Keratinocyte (primary cell): ENCODE results near the gene GHRH. TPM values are rescaled to one million over a fixed set of nuclear protein-coding genes. Genes with fewer than 3 reads are reported as not detected.

Experiments
- DNase-seq: peaks from one replicate; pipeline ENCODE4 v3.0.0-alpha.2; 2011; ENCODE audit warnings: low read depth, missing footprints, low spot score
- FAIRE-seq: peaks from 2 replicates; lab custom pipeline; 2011; peaks lifted over from hg19 to GRCh38; lab: Jason Lieb, UNC
- H2AFZ ChIP-seq: 2 replicates; pipeline ENCODE4 v1.6.0; 2012; ENCODE audit warnings: low read length, control low read depth, inconsistent platforms; ENCODE audit not compliant: control insufficient read depth
- H3K27ac ChIP-seq: 2 replicates; pipeline ENCODE4 v1.5.1; 2011; ENCODE audit warnings: low read length; ENCODE audit not compliant: control insufficient read depth, insufficient read depth
- H3K27me3 ChIP-seq: 3 replicates; pipeline ENCODE4 v1.6.0; 2011; ENCODE audit warnings: low read length; ENCODE audit not compliant: control insufficient read depth, insufficient read depth; ENCODE audit errors: extremely low read depth
- H3K36me3 ChIP-seq, 2 experiments: 2 replicates in 1 of 2; 3 replicates in 1 of 2; pipeline ENCODE4 v1.5.1; 2011; ENCODE audit warnings: low read length in 2 of 2, mild to moderate bottlenecking in 1 of 2; ENCODE audit not compliant: control insufficient read depth in 2 of 2, insufficient read depth in 2 of 2; ENCODE audit errors: extremely low read depth in 1 of 2
- H3K4me1 ChIP-seq: 3 replicates; pipeline ENCODE4 v1.5.1; 2011; ENCODE audit warnings: low read length; ENCODE audit not compliant: control insufficient read depth, insufficient read depth; ENCODE audit errors: extremely low read depth
- H3K4me2 ChIP-seq: 3 replicates; pipeline ENCODE4 v1.6.0; 2011; ENCODE audit warnings: low read depth, low read length; ENCODE audit not compliant: control insufficient read depth, insufficient read depth; ENCODE audit errors: extremely low read depth
- H3K4me3 ChIP-seq, 3 experiments: fragments of 200-600 bp in 1 of 3; sonication (generic) in 1 of 3; 2 replicates in 2 of 3; 3 replicates in 1 of 3; pipeline ENCODE4 v1.5.1; 2011 to 2016; ENCODE audit warnings: low read length in 3 of 3, mild to moderate bottlenecking in 3 of 3, control low read depth in 2 of 3, inconsistent platforms in 1 of 3, low read depth in 1 of 3, mixed read lengths in 1 of 3, mixed run types in 1 of 3, moderate library complexity in 1 of 3; ENCODE audit not compliant: control insufficient read depth in 2 of 3, insufficient read depth in 2 of 3; ENCODE audit errors: extremely low read depth in 1 of 3
- H3K79me2 ChIP-seq: 2 replicates; pipeline ENCODE4 v1.6.0; 2012; ENCODE audit warnings: low read length; ENCODE audit not compliant: control insufficient read depth, insufficient read depth
- H3K9ac ChIP-seq: 3 replicates; pipeline ENCODE4 v1.6.0; 2011; ENCODE audit warnings: low read length; ENCODE audit not compliant: control insufficient read depth, insufficient read depth; ENCODE audit errors: extremely low read depth
- H3K9me1 ChIP-seq: 3 replicates; pipeline ENCODE4 v1.6.0; 2011; ENCODE audit warnings: low read length; ENCODE audit not compliant: control insufficient read depth, insufficient read depth; ENCODE audit errors: extremely low read depth
- H3K9me3 ChIP-seq: 2 replicates; pipeline ENCODE4 v1.5.1; 2012; ENCODE audit warnings: low read depth, low read length; ENCODE audit not compliant: control insufficient read depth
- H4K20me1 ChIP-seq: 3 replicates; pipeline ENCODE4 v1.6.0; 2011; ENCODE audit warnings: low read length; ENCODE audit not compliant: control insufficient read depth, insufficient read depth; ENCODE audit errors: extremely low read depth
- EZH2 ChIP-seq: IDR thresholded peaks from one replicate; pipeline ENCODE4 v1.6.1; 2012; ENCODE audit warnings: inconsistent platforms, mild to moderate bottlenecking, low read length, moderate library complexity
- dilution Hi-C: fragments of 300-500 bp; cut with MboI; formaldehyde crosslinking; loops from one replicate; pipeline ENCODE4 v1.7.0; 2020; ENCODE audit warnings: low sequenced_read_pairs; ENCODE audit not compliant: extremely low pct_ligation_motif_present
- polyA plus RNA-seq, 5 experiments: library from polyadenylated mRNA; depleted of rRNA in 3 of 5; stranded (reverse) in 3 of 5; stranded (forward) in 1 of 5; unstranded in 1 of 5; fragments of >200 nt; gene quantifications; 1 replicate in 1 of 5; 2 replicates in 3 of 5; 3 replicates in 1 of 5; pipeline versions ENCODE4 v1.2.1 to v1.2.3, GENCODE V29; 2011 to 2012; ENCODE audit warnings: missing spikeins in 2 of 5, low read depth in 1 of 5, low replicate concordance in 1 of 5
- TF ChIP-seq, protein P1 (sequence below), 3 experiments: IDR thresholded peaks in 1 of 3; conservative IDR thresholded peaks in 1 of 3; optimal IDR thresholded peaks in 1 of 3; 2 replicates in 2 of 3; 3 replicates in 1 of 3; pipeline versions ENCODE3 to v1.5.1; 2011; ENCODE audit warnings: low read length in 3 of 3, mild to moderate bottlenecking in 3 of 3, moderate library complexity in 2 of 3, control low read depth in 1 of 3, inconsistent platforms in 1 of 3; ENCODE audit not compliant: insufficient read depth in 2 of 3; ENCODE audit errors: extremely low read depth in 1 of 3

Gene GHRH
- polyA plus RNA-seq, 1 donor (not counting 4 experiments of a cell fraction or from before 2014, with no cell fraction given): not detected

DNA sequence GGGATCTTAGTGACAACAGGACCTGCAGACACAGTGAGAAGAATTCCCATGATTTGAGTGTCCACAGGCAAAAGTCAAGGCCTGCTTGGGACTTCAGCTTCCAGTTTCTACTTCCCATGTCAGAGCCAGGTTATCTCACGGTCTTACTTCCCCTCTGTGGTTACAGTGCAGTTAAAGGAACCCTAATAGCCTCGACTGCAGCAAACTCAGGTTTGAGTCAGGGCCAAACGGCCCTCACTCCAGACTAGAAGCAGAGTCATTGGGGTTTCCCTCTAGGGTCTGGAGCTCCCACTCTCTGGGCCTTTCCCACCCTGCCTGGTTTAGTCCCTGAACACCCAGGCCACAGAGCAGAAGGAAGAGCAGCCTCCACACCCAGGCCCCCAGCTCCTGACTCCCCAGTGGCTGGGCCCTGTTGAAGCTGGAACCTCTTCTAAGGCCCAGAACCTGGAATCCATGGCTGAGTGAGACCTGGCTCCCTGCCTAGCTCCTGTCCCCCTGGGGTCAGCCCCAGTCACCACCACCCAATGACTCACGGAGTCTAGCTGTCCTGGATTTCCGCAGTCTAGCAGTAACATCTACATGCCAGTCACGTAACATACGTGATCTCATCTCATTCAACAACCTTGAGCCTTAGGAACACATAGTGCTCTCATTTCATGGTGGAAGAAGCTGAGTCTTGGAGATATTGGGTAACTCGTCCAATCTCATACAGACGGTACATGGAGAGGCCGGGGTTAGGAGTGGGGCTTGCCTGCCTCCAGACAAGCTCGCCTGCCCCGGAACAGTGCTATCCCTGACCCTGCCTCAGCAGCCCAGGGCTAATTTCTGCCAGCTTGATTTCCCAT lies 9.2 kb upstream of the GHRH start:
- DNase-seq: no peak
- Histone ChIP-seq H2AFZ (no peak overlapping the region), H3K36me3 (no peaks in the 10 kb centered on the region), H3K9ac (no peak overlapping the region), H3K27ac (no peak overlapping the region), H3K79me2 (no peaks in the 10 kb centered on the region), H3K9me3 (no peaks in the 10 kb centered on the region), H3K9me1 (no peaks in the 10 kb centered on the region), H3K4me1 (peaks cover 3% of the 10 kb centered on the region), H4K20me1 (no peaks in the 10 kb centered on the region), H3K4me3 (no peak overlapping the region), H3K27me3 (no peaks in the 10 kb centered on the region), H3K4me2 (no peak overlapping the region)
- dilution Hi-C loops: loop anchor here (25.0 kb wide), 1 partner anchor 217 kb away; no protein-coding TSS in a partner anchor
- TF ChIP-seq, protein P1, sequence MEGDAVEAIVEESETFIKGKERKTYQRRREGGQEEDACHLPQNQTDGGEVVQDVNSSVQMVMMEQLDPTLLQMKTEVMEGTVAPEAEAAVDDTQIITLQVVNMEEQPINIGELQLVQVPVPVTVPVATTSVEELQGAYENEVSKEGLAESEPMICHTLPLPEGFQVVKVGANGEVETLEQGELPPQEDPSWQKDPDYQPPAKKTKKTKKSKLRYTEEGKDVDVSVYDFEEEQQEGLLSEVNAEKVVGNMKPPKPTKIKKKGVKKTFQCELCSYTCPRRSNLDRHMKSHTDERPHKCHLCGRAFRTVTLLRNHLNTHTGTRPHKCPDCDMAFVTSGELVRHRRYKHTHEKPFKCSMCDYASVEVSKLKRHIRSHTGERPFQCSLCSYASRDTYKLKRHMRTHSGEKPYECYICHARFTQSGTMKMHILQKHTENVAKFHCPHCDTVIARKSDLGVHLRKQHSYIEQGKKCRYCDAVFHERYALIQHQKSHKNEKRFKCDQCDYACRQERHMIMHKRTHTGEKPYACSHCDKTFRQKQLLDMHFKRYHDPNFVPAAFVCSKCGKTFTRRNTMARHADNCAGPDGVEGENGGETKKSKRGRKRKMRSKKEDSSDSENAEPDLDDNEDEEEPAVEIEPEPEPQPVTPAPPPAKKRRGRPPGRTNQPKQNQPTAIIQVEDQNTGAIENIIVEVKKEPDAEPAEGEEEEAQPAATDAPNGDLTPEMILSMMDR (optimal IDR thresholded peaks at IDR 0.05 in 1 of 3, IDR thresholded peaks at IDR 0.05 in 1 of 3, conservative IDR thresholded peaks at IDR 0.05 in 1 of 3; ENCODE audit: extremely low read depth in 1 of 3, insufficient read depth in 2 of 3, low read length in 3 of 3): no peak
- TF ChIP-seq EZH2: no peak
- FAIRE-seq: no peak

DNA sequence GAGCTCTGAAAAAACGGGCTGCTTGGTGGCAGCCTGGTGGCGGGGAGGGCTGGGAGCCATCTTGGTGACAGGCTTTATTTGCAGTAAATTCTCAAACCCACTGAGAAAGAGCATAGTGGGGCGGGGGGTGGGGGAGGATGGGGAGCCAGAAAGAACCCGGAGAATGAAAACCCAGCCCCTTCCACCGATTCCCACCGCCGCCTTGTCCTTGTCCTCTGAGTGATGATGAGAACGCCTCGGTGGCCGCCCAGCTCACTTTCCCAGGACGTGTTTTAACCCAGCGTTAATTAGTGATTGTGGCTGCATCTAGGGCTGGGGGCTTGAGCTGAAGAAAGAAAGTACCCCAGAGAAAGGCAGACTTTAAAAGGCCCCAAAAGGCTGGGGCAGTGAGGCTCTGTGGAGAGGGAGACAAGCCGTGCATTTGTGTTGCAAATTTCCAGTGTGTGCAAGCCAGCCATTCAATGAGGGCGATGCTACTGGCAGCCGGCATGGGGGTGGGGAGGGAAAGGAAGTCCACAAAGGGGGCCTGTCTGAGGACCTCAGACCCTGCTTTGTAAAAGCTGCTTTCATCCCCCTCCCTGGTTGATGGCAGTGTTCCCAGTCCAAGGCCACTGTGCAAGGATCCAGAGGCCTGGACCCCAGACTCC lies 6.2 kb upstream of the GHRH start:
- DNase-seq: no peak
- Histone ChIP-seq H4K20me1 (no peaks in the 10 kb centered on the region), H3K27ac (no peak overlapping the region), H2AFZ (no peak overlapping the region), H3K36me3 (no peaks in the 10 kb centered on the region), H3K9ac (no peak overlapping the region), H3K79me2 (no peaks in the 10 kb centered on the region), H3K9me1 (no peaks in the 10 kb centered on the region), H3K4me2 (no peak overlapping the region), H3K9me3 (no peaks in the 10 kb centered on the region), H3K27me3 (no peaks in the 10 kb centered on the region), H3K4me1 (peaks cover 3% of the 10 kb centered on the region), H3K4me3 (no peak overlapping the region)
- TF ChIP-seq EZH2: no peak
- dilution Hi-C loops: loop anchor here (25.0 kb wide), 1 partner anchor 220 kb away; no protein-coding TSS in a partner anchor
- FAIRE-seq: no peak
